H54 (cell line): Measurements from ENCODE around the gene EP400.

ENCODE experiments used
- DNase-seq: peaks from one replicate; pipeline ENCODE4 v3.0.0; 2011; ENCODE audit warnings: low spot score, mixed read lengths; ENCODE audit not compliant: insufficient read length
- FAIRE-seq: peaks from 3 replicates; lab custom pipeline; 2011; peaks lifted over from hg19 to GRCh38; lab: Jason Lieb, UNC
- POLR2A ChIP-seq: IDR thresholded peaks from 2 replicates; pipeline ENCODE4 v1.6.1; 2011; ENCODE audit warnings: low read depth, mild to moderate bottlenecking, low read length

Gene EP400

GRCh38 chr12:131988054-131988796, 38.5 kb downstream of the EP400 start:
- no peak for TF ChIP-seq POLR2A
- FAIRE-seq (no peak), DNase-seq (no peak)

DNA sequence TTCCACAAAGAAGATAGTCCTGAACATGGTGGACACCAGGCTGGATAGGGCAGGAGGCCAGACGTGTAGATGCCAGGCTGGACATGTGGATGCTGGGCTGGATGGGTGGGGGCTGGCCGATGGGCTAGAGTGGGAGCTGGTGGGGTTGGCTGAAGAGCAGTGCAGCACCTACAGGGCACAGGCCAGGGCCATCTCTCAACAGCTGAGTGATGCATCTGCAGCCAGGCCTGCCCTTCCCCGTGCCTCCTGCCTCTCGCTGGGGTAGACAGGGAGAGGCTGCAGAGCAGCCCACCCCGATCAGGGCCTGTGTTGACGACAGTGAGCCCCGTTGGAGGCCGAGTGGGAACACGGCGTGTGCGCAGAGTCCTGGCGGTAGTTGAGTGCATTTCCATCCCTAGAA, 39.3 kb downstream of the EP400 start:
- no peak for TF ChIP-seq POLR2A
- FAIRE-seq (no peak), DNase-seq (no peak)

DNA sequence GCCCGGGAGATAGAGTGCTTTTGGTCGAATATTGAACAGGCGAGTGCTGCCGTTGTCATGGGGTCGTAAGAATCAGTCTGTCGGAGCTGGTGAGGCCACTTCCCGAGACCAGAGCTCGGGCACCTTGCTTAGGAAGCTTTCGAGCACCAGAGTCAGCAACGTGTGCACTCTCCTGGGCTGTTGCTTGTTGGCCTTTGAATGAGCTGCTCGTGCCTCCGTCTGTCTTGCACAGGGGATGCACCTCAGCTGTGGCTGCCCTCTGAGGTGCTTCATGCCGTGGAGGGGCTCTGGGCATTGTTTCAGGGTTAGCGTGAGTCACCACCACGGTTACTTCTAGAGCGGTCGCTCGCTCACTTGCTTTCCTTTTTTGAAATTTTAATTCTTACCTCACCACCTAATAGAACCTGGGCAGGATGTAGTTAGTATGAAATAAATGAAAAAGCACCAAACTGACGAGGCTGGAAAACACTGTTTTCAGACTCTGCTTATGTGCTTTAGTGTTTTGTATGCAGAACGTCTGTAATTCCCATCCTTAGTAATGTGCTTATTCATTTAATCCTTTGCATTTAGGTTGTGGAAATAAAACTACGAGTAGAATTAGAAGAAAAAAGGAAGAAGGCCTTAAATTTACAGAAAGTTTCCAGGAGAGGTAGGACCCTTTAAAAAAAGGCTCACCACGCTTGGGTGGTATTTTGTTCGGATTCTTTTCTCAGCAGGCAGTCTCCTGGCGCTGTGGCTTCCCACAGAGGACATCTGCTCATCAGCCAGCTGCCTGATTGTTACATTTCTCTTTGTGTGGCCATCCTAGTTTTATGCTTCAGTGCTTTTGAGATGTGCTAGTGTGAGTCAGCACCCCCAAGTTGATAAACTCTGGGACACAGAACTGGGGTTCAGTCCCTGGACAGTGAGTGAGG, 40.6 kb downstream of the EP400 start:
- FAIRE-seq = no peak
- TF ChIP-seq POLR2A = no peak
- no peak for DNase-seq

- TF ChIP-seq POLR2A = no peak
- DNase-seq = no peak
- no peak for FAIRE-seq
Observed at GRCh38 chr12:131990980-131991305, 41.2 kb downstream of the EP400 start.

DNA sequence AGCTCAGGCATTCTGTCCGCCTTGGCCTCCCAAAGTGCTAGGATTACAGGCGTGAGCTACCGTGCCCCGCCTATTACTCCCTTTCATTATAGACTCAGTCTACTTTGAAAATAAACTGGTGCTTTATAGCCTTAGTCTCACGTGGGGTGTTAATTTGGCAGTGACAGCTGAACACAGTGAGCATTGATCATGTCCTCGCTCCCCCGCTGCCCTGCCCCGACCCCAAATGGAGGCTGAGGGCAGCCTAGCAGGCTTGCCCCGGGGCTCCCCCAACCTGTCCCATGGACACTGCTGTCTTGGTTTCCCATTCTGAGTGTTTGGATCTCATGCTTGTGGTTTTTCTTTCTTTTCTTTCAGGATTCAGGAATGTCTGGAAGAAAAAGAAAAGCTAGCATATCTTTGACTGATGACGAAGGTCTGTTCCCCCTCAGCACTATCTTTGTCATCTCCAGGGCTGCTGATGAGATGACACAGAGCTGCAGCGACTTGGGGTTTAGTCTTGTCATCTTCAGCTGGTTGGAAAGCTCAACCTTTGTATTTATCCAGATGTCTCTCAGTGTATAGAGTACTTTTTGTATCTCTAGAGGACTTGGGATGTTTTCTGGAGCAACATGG, 42.2 kb downstream of the EP400 start:
- FAIRE-seq = no peak
- DNase-seq = no peak
- TF ChIP-seq POLR2A = no peak

- DNase-seq (no peak), FAIRE-seq (no peak)
- no peak for TF ChIP-seq POLR2A
Observed at GRCh38 chr12:131994589-131994988, 44.8 kb downstream of the EP400 start.

- FAIRE-seq (no peak), DNase-seq (no peak)
- no peak for TF ChIP-seq POLR2A
Observed at GRCh38 chr12:132000286-132000872, 50.6 kb downstream of the EP400 start.

DNA sequence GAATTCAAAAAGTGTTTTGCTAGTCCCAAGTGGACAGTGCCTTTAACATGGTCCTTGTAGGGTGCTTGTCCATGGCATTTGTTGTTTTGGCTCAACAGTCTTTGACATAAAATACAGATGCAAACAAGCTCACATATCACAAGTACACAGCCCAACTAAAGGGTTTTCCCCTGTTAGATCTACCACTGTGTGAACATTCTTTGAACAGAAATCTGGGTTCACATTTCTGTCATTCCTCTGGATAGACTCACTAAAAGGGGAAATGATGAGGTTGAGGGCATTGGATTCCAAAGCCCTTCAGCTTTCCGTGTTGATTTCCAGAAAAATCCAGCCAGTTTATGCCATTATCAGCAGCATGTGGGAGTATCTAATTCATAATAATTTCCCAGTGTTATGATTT, 54.1 kb downstream of the EP400 start:
- FAIRE-seq (peak; percentile 70), DNase-seq (peak; percentile 31)
- no peak for TF ChIP-seq POLR2A

DNA sequence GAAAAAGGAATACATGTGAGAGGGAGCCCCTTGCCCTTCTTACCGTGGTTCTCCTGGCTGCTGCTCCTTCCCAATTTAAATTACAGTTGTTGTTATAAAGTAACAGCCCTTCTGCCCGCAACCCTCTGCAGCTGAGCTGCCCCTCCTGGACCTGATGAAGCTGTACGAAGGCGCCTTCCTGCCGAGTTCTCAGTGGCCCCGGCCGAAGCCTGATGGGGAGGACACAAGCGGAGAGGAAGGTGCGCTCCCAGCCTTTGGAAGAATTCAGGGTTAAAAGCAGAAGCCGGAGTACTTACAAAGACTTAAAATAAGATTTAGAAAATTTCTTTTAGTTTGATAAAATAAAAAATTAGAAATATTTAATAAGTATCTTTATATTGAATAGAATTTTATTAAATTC, 55.2 kb downstream of the EP400 start:
- TF ChIP-seq POLR2A = no peak
- DNase-seq (no peak), FAIRE-seq (no peak)

- no peak for TF ChIP-seq POLR2A
- DNase-seq (no peak), FAIRE-seq (no peak)
Observed at GRCh38 chr12:132006056-132006680, 56.4 kb downstream of the EP400 start.

GRCh38 chr12:132007041-132007440, 57.3 kb downstream of the EP400 start:
- DNase-seq (no peak), FAIRE-seq (no peak)
- no peak for TF ChIP-seq POLR2A

- DNase-seq (no peak), FAIRE-seq (no peak)
- no peak for TF ChIP-seq POLR2A
Observed at GRCh38 chr12:132009336-132009859, 59.7 kb downstream of the EP400 start.

DNA sequence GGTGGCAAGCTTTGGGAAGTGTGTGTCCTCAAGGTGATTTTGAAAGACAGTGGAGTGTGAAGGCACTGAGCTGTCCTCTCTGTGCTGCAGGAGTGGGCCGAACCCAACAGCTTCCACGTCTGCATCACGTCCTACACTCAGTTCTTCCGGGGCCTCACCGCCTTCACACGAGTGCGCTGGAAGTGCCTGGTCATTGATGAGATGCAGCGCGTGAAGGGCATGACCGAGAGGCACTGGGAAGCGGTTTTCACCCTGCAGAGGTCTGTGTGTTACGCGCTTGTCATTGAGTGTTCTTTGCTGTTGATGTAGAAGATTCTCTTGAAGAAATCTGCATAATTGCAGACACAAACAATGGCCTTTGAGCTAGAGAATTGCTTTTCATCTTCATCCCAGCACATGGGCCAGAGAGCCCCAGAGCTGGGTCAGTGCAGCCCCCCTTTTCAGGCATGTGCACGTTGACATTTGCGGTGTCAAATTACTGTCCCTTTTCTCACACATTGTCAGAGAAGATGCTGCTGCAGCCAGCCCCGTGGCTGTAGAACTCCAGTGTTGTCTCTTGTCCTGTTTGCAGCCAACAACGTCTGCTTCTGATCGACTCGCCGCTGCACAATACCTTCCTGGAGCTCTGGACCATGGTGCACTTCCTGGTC, 63.3 kb downstream of the EP400 start:
- FAIRE-seq (no peak), DNase-seq (no peak)
- TF ChIP-seq POLR2A = no peak
